ENCODE data around the gene PAF1.
A peak's percentile ranks its signal among the peaks of the same experiment; 100 is the strongest.

The PAF1 gene

GRCh38 chr19:39417463-39418181 is 26.7 kb upstream of the PAF1 start:
- no peak for DNase-seq (ENCODE audit: low read depth in 1 of 2, low spot score in 1 of 2)

- DNase-seq (ENCODE audit: low read depth in 1 of 2, low spot score in 1 of 2), result no peak
These were observed 25.5 kb upstream of the PAF1 start for GRCh38 chr19:39416152-39417120.

- DNase-seq (ENCODE audit: low read depth in 1 of 2, low spot score in 1 of 2), result no peak
These were observed 24.5 kb upstream of the PAF1 start for GRCh38 chr19:39415111-39416046.

DNA sequence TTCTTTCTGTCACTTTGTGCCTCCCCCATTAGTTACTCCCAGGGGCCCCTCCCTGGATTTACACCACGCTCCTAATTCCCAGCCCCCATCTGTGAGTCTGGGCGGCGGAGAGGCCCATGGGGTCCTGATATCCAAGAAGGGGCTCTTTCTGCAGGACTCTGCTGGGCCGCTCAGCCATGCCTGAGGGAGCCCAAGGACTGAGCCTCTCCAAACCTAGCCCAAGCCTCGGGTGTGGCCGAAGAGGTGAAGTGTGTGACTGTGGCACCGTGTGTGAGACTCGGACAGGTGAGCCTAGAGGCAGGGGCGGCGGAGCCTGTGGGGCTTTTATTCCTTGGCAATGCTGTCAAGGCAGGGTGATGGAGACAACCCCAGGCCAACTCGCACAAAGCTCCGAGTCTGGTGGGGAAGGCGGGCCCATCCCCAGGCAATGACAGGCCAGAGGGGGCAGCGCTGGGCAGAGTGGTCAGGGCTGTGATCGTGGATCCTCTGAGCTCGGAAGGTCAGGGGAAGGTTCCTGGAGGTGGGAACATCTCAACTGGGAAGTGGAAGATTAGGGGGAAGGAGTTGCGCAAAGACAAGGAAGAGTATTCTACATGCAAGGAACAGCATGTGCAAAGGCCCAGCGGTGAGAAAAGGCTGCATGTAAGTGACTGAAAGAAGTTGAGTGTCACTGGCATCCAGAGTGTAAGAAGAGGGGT is 23.2 kb upstream of the PAF1 start:
- no peak for DNase-seq (ENCODE audit: low read depth in 1 of 2, low spot score in 1 of 2)

- DNase-seq (ENCODE audit: low read depth in 1 of 2, low spot score in 1 of 2), result no peak
These were observed 22.5 kb upstream of the PAF1 start for GRCh38 chr19:39413272-39413910.

- DNase-seq (ENCODE audit: low read depth in 1 of 2, low spot score in 1 of 2), result no peak
These were observed 22.0 kb upstream of the PAF1 start for GRCh38 chr19:39412867-39413271.

GRCh38 chr19:39412100-39412866 is 21.4 kb upstream of the PAF1 start, which contains the start of gene PLEKHG2:
Gene PLEKHG2 (plus strand): TSS chr19:39412669. CDS start chr19:39414087, 1,418 bp downstream.
- peak; percentile 96 to 100 for DNase-seq (ENCODE audit: low read depth in 1 of 2, low spot score in 1 of 2)

DNA sequence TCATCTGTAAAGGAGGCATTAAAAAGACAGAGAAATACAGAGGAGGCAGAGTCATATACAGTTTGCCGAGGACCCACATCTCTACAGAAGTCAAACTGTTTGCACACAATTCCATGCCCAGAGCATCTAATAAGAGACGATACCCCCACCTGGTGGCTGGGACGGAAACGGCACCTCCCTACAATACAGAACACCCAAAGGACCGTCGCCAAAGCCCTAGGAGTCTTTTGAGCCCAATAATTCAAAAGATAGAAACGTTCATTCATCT is 20.9 kb upstream of the PAF1 start:
- peak; percentile 69 to 91 for DNase-seq (ENCODE audit: low read depth in 1 of 2, low spot score in 1 of 2)

DNA sequence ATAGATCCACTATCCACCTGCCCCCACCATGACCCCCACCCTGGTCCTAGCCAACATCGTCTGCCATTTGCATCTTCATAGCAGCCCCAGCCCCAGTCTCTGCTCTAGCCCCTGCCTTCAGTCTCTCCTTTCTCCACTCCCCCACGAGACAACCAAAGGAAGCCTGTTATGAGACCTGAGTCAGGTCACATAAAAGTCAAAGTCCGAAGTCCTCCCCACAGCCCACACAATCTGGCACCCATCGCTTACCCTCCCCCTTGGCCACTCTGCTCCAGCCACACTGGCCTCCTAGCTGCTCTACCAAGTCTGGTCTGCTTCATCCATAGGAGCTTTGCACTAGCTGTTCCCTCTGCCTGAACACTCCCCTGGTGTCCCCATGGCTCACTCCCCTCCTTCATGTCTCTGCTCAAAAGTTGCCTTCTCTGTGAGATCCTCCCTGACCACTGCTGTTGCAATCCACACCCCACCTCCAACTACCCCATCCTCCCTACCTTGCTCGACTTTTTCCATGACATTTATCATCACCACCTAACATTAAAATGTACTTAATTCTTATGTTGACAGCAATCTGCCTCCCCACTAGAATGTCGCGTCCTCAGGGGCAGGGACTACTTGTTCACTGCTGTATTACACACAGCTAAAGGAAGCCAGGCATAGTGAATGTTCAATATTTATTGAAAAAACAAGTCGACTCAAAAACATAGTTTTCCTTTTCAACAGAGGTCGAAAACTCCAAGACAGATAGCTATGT is 20.4 kb upstream of the PAF1 start:
- DNase-seq (ENCODE audit: low read depth in 1 of 2, low spot score in 1 of 2), result no peak

- DNase-seq (ENCODE audit: low read depth in 1 of 2, low spot score in 1 of 2), result no peak
These were observed 19.9 kb upstream of the PAF1 start for GRCh38 chr19:39410831-39411080.

- no peak for DNase-seq (ENCODE audit: low read depth in 1 of 2, low spot score in 1 of 2)
These were observed 19.3 kb upstream of the PAF1 start for GRCh38 chr19:39410017-39410830.

GRCh38 chr19:39409208-39410016 is 18.5 kb upstream of the PAF1 start:
- DNase-seq (ENCODE audit: low read depth in 1 of 2, low spot score in 1 of 2), result peak in 1 of 2 donors; percentile 65

GRCh38 chr19:39408392-39409207 is 17.7 kb upstream of the PAF1 start:
- DNase-seq (ENCODE audit: low read depth in 1 of 2, low spot score in 1 of 2), result no peak

DNA sequence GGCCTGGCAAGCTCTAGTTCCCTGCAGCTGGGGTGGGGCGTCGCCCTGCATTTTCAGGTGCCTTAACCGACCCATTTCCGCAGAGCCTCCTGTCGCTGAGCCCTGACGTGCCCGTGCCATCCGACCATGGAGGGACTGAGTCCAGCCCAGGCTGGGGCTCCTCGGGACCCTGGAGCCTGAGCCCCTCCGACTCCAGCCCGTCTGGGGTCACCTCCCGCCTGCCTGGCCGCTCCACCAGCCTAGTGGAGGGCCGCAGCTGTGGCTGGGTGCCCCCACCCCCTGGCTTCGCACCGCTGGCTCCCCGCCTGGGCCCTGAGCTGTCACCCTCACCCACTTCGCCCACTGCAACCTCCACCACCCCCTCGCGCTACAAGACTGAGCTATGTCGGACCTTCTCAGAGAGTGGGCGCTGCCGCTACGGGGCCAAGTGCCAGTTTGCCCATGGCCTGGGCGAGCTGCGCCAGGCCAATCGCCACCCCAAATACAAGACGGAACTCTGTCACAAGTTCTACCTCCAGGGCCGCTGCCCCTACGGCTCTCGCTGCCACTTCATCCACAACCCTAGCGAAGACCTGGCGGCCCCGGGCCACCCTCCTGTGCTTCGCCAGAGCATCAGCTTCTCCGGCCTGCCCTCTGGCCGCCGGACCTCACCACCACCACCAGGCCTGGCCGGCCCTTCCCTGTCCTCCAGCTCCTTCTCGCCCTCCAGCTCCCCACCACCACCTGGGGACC is 16.9 kb upstream of the PAF1 start:
- DNase-seq (ENCODE audit: low read depth in 1 of 2, low spot score in 1 of 2), result no peak

DNA sequence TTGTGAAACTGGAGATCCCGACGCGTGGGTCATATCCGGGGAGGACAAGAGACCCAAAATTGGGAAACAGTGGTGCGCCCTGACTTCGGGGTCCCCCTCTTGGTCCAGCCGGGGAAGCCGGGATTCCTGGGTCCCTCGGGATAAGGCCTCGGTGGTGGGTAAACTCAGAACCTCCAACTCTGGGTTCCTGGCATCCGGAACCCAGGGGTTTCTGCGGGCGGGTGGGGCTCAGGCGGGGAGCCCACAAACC is 16.4 kb upstream of the PAF1 start:
- DNase-seq (ENCODE audit: low read depth in 1 of 2, low spot score in 1 of 2), result no peak

All from activated CD4-positive, alpha-beta T cell treated with anti-CD3 and anti-CD28 coated beads, Interleukin-2, amount 50 U/mL, for 24 hours (primary cell).